NCI-H2107 treated with DMSO at 0.1 percent for 48 hours (cell line): Measurements from ENCODE around the gene RNFT2.
A peak's percentile ranks its signal among the peaks of the same experiment; 100 is the strongest.

Experiments used
- DNase-seq: peaks from one replicate; lab custom pipeline; 2025; ENCODE audit not compliant: unreplicated experiment; lab: John Stamatoyannopoulos, UW

The RNFT2 gene

GRCh38 chr12:116737774-116738657 lies at the start of gene RNFT2, which contains the start of gene SPRING1:
RNFT2 (plus strand) TSS chr12:116738315; CDS start chr12:116740498, 2,183 bp downstream.
SPRING1 (minus strand) TSS chr12:116738069; CDS start chr12:116737900, 169 bp downstream.
- peak; percentile 98 for DNase-seq

- no peak for DNase-seq
Measured at GRCh38 chr12:116689521-116689920, 48.6 kb upstream of the RNFT2 start.

GRCh38 chr12:116689979-116690744 lies 48.0 kb upstream of the RNFT2 start:
- DNase-seq, result no peak

GRCh38 chr12:116691205-116691604 lies 46.9 kb upstream of the RNFT2 start:
- no peak for DNase-seq

GRCh38 chr12:116691636-116692035 lies 46.5 kb upstream of the RNFT2 start:
- DNase-seq, result no peak

GRCh38 chr12:116692605-116693004 lies 45.5 kb upstream of the RNFT2 start:
- no peak for DNase-seq

GRCh38 chr12:116693286-116694227 lies 44.6 kb upstream of the RNFT2 start:
- DNase-seq, result peak; percentile 84

GRCh38 chr12:116694653-116695463 lies 43.3 kb upstream of the RNFT2 start:
- no peak for DNase-seq

- no peak for DNase-seq
Measured at GRCh38 chr12:116695464-116695725, 42.7 kb upstream of the RNFT2 start.

GRCh38 chr12:116697305-116697704 lies 40.8 kb upstream of the RNFT2 start:
- DNase-seq, result peak; percentile 46

- DNase-seq, result no peak
Measured at GRCh38 chr12:116697716-116698115, 40.4 kb upstream of the RNFT2 start.

- DNase-seq, result no peak
Measured at GRCh38 chr12:116698116-116698515, 40.0 kb upstream of the RNFT2 start.

- DNase-seq, result no peak
Measured at GRCh38 chr12:116698554-116699075, 39.5 kb upstream of the RNFT2 start.

GRCh38 chr12:116700066-116700465 lies 38.0 kb upstream of the RNFT2 start:
- DNase-seq, result no peak

- DNase-seq, result no peak
Measured at GRCh38 chr12:116701432-116701831, 36.7 kb upstream of the RNFT2 start.

GRCh38 chr12:116703214-116703795 lies 34.8 kb upstream of the RNFT2 start:
- DNase-seq, result peak; percentile 50

GRCh38 chr12:116707751-116708150 lies 30.4 kb upstream of the RNFT2 start:
- DNase-seq, result no peak

- peak; percentile 91 for DNase-seq
Measured at GRCh38 chr12:116708826-116709756, 29.0 kb upstream of the RNFT2 start.

GRCh38 chr12:116709768-116710167 lies 28.3 kb upstream of the RNFT2 start:
- DNase-seq, result no peak
